Measurements from ENCODE around the gene ATP5F1D. TPM values are rescaled to one million over a fixed set of nuclear protein-coding genes. Genes with fewer than 3 reads are reported as not detected.

ATP5F1D gene
- total and polyA plus RNA-seq, 2 of the 13 experiments (the other 11 are each of a cell fraction or from before 2014, with no cell fraction given), result 39.4 to 78.7 TPM

DNA sequence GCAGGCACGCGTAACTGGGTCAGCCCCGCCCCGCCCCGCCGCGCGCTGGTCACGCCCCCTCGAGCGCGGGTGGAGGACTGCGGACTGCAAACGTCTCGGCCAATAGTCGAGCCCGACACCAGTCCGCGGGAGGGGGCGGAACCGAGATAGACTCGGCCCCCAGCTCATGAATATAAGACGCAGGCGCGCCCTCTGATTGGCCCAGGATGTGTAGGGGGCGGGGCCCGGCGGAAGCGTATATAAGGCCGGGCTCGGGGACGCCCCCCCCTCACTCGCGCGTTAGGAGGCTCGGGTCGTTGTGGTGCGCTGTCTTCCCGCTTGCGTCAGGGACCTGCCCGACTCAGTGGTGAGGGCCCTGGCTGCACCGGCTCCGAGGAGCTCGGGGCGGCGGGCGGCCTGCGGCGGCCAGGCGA lies 27.5 kb downstream of the ATP5F1D start, which contains the start of gene CIRBP (continued):
- TF ChIP-seq ZNF839 (CRISPR knock-in tag; IDR thresholded peaks at IDR 0.05; ENCODE audit: borderline replicate concordance) (no peak), DR1 (CRISPR knock-in tag; IDR thresholded peaks at IDR 0.05) (peak; percentile 96), MXI1 (IDR thresholded peaks at IDR 0.05; ENCODE audit: borderline replicate concordance, low read depth, low read length) (peak; percentile 83; the same call in 2 of the 3 replicates), RFX5 (IDR thresholded peaks at IDR 0.05; ENCODE audit: low read depth, low read length) (0 out of 2 replicates have a peak, but pooled peaks have one; percentile 31), IKZF4 (CRISPR knock-in tag; IDR thresholded peaks at IDR 0.05; ENCODE audit: borderline replicate concordance, low read depth, not compliant biosample characterization) (no peak), ATF7-NPFF (CRISPR knock-in tag; IDR thresholded peaks at IDR 0.05; ENCODE audit: low read depth) (peak; percentile 64; the same call in 1 of the 2 replicates), ATF7 (IDR thresholded peaks at IDR 0.05) (no peak), ATF7 (CRISPR knock-in tag; IDR thresholded peaks at IDR 0.05) (no peak), MBD4 (IDR thresholded peaks at IDR 0.05; ENCODE audit: borderline replicate concordance, low read length) (no peak), ZNF772 (CRISPR knock-in tag; IDR thresholded peaks at IDR 0.05) (peak; percentile 46; the same call in 1 of the 2 replicates), MIER2 (CRISPR knock-in tag; IDR thresholded peaks at IDR 0.05) (0 out of 2 replicates have a peak, but pooled peaks have one; percentile 7), ISX (CRISPR knock-in tag; conservative IDR thresholded peaks at IDR 0.05) (peak; percentile 73; the same call in 1 of the 2 replicates), TBL1XR1 (IDR thresholded peaks at IDR 0.05; ENCODE audit: borderline replicate concordance, low read length, partially characterized antibody) (no peak), ATF3 (CRISPR knock-in tag; IDR thresholded peaks at IDR 0.05) (0 out of 2 replicates have a peak, but pooled peaks have one; percentile 30), ZNF850 (CRISPR knock-in tag; conservative IDR thresholded peaks at IDR 0.05) (no peak), ZNF773 (CRISPR knock-in tag; IDR thresholded peaks at IDR 0.05; ENCODE audit: borderline replicate concordance) (peak; percentile 69; the same call in 1 of the 2 replicates), SSRP1 (CRISPR knock-in tag; IDR thresholded peaks at IDR 0.05) (no peak; the same call in 1 of the 2 replicates), FOXO1 (CRISPR knock-in tag; IDR thresholded peaks at IDR 0.05) (0 out of 2 replicates have a peak, but pooled peaks have one; percentile 10), ETV5 (CRISPR knock-in tag; IDR thresholded peaks at IDR 0.05; ENCODE audit: borderline replicate concordance) (peak; percentile 6; the same call in 1 of the 2 replicates), HMG20A (CRISPR knock-in tag; IDR thresholded peaks at IDR 0.05; ENCODE audit: borderline replicate concordance) (no peak), DNMT1 (CRISPR knock-in tag; IDR thresholded peaks at IDR 0.05) (0 out of 2 replicates have a peak, but pooled peaks have one; percentile 17)
- TF ChIP-seq, protein P1, sequence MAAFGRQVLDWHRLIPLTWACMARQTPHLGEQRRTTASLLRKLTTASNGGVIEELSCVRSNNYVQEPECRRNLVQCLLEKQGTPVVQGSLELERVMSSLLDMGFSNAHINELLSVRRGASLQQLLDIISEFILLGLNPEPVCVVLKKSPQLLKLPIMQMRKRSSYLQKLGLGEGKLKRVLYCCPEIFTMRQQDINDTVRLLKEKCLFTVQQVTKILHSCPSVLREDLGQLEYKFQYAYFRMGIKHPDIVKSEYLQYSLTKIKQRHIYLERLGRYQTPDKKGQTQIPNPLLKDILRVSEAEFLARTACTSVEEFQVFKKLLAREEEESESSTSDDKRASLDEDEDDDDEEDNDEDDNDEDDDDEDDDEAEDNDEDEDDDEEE (CRISPR knock-in tag; IDR thresholded peaks at IDR 0.05), result no peak
- TF ChIP-seq, protein P2, sequence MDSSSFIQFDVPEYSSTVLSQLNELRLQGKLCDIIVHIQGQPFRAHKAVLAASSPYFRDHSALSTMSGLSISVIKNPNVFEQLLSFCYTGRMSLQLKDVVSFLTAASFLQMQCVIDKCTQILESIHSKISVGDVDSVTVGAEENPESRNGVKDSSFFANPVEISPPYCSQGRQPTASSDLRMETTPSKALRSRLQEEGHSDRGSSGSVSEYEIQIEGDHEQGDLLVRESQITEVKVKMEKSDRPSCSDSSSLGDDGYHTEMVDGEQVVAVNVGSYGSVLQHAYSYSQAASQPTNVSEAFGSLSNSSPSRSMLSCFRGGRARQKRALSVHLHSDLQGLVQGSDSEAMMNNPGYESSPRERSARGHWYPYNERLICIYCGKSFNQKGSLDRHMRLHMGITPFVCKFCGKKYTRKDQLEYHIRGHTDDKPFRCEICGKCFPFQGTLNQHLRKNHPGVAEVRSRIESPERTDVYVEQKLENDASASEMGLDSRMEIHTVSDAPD (CRISPR knock-in tag; IDR thresholded peaks at IDR 0.05), result no peak
- TF ChIP-seq, protein P3, sequence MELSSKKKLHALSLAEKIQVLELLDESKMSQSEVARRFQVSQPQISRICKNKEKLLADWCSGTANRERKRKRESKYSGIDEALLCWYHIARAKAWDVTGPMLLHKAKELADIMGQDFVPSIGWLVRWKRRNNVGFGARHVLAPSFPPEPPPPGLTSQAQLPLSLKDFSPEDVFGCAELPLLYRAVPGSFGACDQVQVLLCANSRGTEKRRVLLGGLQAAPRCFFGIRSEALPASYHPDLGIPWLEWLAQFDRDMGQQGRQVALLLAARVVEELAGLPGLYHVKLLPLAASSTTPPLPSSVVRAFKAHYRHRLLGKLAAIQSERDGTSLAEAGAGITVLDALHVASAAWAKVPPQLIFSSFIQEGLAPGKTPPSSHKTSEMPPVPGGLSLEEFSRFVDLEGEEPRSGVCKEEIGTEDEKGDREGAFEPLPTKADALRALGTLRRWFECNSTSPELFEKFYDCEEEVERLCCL (CRISPR knock-in tag; IDR thresholded peaks at IDR 0.05; ENCODE audit: borderline replicate concordance), result no peak
- TF ChIP-seq, protein P4, sequence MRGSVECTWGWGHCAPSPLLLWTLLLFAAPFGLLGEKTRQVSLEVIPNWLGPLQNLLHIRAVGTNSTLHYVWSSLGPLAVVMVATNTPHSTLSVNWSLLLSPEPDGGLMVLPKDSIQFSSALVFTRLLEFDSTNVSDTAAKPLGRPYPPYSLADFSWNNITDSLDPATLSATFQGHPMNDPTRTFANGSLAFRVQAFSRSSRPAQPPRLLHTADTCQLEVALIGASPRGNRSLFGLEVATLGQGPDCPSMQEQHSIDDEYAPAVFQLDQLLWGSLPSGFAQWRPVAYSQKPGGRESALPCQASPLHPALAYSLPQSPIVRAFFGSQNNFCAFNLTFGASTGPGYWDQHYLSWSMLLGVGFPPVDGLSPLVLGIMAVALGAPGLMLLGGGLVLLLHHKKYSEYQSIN (CRISPR knock-in tag; IDR thresholded peaks at IDR 0.05; ENCODE audit: borderline replicate concordance), result no peak

All from HepG2 (cell line).